ENCODE results near the gene ABI3BP.

ABI3BP gene

DNA sequence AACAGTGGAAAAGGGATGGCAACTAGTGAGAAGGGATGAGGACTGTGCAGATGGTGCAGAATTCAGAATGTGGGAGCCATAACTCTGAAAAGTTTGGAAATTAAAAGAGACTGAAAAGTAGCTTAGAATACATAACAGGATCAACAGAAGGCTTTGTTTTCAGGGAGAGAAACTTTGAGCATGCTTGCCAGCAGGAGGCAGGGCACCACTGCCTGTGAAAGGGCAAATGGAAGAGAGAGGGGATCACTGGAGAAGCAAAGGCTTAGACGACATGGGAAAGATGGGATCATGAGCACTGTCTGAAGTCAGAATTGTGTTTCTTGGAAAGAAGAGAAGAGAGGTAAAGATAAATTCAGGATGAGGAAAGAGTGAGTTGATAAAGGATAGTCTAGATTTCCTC is 99.6 kb downstream of the ABI3BP start:
- H3K4me3 ChIP-seq (ENCODE audit: severe bottlenecking) = no peak overlapping the region
- H3K9me3 ChIP-seq (ENCODE audit: severe bottlenecking) = no peaks in the 10 kb centered on the region
- TF ChIP-seq, protein P1, sequence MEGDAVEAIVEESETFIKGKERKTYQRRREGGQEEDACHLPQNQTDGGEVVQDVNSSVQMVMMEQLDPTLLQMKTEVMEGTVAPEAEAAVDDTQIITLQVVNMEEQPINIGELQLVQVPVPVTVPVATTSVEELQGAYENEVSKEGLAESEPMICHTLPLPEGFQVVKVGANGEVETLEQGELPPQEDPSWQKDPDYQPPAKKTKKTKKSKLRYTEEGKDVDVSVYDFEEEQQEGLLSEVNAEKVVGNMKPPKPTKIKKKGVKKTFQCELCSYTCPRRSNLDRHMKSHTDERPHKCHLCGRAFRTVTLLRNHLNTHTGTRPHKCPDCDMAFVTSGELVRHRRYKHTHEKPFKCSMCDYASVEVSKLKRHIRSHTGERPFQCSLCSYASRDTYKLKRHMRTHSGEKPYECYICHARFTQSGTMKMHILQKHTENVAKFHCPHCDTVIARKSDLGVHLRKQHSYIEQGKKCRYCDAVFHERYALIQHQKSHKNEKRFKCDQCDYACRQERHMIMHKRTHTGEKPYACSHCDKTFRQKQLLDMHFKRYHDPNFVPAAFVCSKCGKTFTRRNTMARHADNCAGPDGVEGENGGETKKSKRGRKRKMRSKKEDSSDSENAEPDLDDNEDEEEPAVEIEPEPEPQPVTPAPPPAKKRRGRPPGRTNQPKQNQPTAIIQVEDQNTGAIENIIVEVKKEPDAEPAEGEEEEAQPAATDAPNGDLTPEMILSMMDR (IDR thresholded peaks at IDR 0.05; ENCODE audit: poor library complexity, severe bottlenecking) = peak; percentile 28
- peaks cover 5% of the 10 kb centered on the region for H3K4me1 ChIP-seq (ENCODE audit: insufficient read depth, poor library complexity, severe bottlenecking)
- no peaks in the 10 kb centered on the region for H3K36me3 ChIP-seq (ENCODE audit: low read depth)
- DNase-seq (ENCODE audit: low spot score) (no peak), ATAC-seq (ENCODE audit: low read depth) (no peak)
- no peak overlapping the region for H3K27ac ChIP-seq (ENCODE audit: poor library complexity, severe bottlenecking)
- H3K27me3 ChIP-seq (ENCODE audit: insufficient read depth, poor library complexity, severe bottlenecking) = no peaks in the 10 kb centered on the region

DNA sequence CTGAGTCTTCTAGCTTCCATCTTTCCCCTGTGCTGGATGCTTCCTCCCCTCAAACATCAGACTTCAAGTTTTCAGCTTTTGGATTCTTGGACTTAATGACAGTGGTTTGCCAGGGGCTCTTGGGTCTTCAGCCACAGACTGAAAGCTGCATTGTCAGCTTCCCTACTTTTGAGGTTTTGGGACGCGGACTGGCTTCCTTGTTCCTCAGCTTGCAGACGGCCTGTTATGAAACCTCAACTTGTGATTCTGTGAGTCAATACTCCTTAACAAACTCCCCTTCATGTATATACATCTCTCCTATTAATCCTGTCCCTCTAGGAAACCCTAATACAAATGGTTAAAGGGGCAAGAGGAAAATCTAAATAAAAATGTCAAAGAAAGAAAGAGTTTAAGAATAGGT is 100.1 kb downstream of the ABI3BP start:
- Histone ChIP-seq H3K27me3 (ENCODE audit: insufficient read depth, poor library complexity, severe bottlenecking) (no peaks in the 10 kb centered on the region), H3K36me3 (ENCODE audit: low read depth) (no peaks in the 10 kb centered on the region), H3K4me1 (ENCODE audit: insufficient read depth, poor library complexity, severe bottlenecking) (peaks cover under 1% of the 10 kb centered on the region), H3K27ac (ENCODE audit: poor library complexity, severe bottlenecking) (no peak overlapping the region), H3K4me3 (ENCODE audit: severe bottlenecking) (no peak overlapping the region), H3K9me3 (ENCODE audit: severe bottlenecking) (no peaks in the 10 kb centered on the region)
- no peak for ATAC-seq (ENCODE audit: low read depth)
- TF ChIP-seq, protein P1 (IDR thresholded peaks at IDR 0.05; ENCODE audit: poor library complexity, severe bottlenecking) = no peak
- no peak for DNase-seq (ENCODE audit: low spot score)

DNA sequence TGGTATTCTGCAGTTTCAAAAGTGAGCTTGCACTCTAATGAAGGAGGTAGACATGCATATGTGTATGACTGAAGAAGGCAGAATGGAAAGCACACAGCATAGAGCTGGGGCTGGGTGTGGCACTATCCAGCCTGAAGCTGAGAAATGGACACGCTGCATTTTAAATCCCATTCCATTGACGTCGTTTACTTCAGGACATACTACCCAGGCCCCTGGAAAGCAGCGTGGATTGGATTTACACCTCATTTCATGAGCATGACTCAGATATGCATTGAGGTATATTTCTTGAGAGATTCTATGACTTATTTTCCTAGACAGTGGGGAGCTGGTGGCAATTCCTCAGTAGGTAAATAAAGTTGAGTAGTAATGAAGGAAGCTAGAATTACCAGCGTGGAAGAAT is 101.4 kb downstream of the ABI3BP start:
- ATAC-seq (ENCODE audit: low read depth) (peak; percentile 84), DNase-seq (ENCODE audit: low spot score) (no peak)
- H3K9me3 ChIP-seq (ENCODE audit: severe bottlenecking) = no peaks in the 10 kb centered on the region
- no peaks in the 10 kb centered on the region for H3K27me3 ChIP-seq (ENCODE audit: insufficient read depth, poor library complexity, severe bottlenecking)
- no peak overlapping the region for H3K27ac ChIP-seq (ENCODE audit: poor library complexity, severe bottlenecking)
- TF ChIP-seq, protein P1 (IDR thresholded peaks at IDR 0.05; ENCODE audit: poor library complexity, severe bottlenecking) = no peak
- H3K36me3 ChIP-seq (ENCODE audit: low read depth) = no peaks in the 10 kb centered on the region
- no peak overlapping the region for H3K4me3 ChIP-seq (ENCODE audit: severe bottlenecking)
- no peaks in the 10 kb centered on the region for H3K4me1 ChIP-seq (ENCODE audit: insufficient read depth, poor library complexity, severe bottlenecking)

DNA sequence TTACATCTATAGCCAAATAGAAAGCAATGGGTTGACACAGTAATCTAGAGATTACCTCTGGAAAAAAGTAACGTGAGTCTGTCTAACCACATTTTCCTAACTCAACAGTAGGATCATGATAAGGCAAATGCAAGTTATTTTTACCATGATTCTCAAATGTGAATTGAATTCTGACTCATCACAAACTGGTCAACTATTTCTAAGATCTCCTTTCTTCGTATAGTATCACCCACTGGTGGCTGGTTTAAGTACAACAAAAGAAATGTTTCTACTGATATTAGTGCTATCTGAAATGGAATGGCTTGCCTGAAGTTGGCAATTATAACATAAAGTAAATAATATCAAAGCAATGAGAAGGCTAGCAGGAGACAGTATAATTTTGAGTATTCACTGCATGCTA is 102.2 kb downstream of the ABI3BP start:
- DNase-seq (ENCODE audit: low spot score) = no peak
- H3K36me3 ChIP-seq (ENCODE audit: low read depth) = no peaks in the 10 kb centered on the region

DNA sequence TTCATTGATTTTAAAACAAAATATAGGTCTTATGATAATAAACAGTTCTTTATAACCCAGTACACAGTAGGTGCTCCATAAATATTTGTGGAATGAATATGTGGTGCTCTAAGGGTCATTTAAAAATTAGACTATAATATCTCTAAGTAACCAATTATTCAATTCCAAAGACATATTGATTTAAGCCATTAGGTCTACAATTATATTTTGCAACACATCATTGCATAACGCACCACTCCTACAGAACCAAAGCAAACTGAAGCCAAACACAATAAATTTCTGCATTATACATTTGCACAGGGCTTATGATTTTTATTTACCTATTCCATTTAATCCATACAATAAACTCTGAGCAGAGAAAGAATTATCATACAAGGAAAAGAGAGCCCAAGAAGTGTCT is 104.3 kb downstream of the ABI3BP start:
- no peaks in the 10 kb centered on the region for H3K4me1 ChIP-seq (ENCODE audit: insufficient read depth, poor library complexity, severe bottlenecking)
- H3K27me3 ChIP-seq (ENCODE audit: insufficient read depth, poor library complexity, severe bottlenecking) = no peaks in the 10 kb centered on the region
- ATAC-seq (ENCODE audit: low read depth) (no peak), DNase-seq (ENCODE audit: low spot score) (no peak)
- H3K4me3 ChIP-seq (ENCODE audit: severe bottlenecking) = no peak overlapping the region
- no peaks in the 10 kb centered on the region for H3K36me3 ChIP-seq (ENCODE audit: low read depth)
- no peaks in the 10 kb centered on the region for H3K9me3 ChIP-seq (ENCODE audit: severe bottlenecking)
- TF ChIP-seq, protein P1 (IDR thresholded peaks at IDR 0.05; ENCODE audit: poor library complexity, severe bottlenecking) = no peak
- no peak overlapping the region for H3K27ac ChIP-seq (ENCODE audit: poor library complexity, severe bottlenecking)

More for the DNA sequence above, 102.2 kb downstream of the ABI3BP start:
- Histone ChIP-seq H3K9me3 (ENCODE audit: severe bottlenecking) (no peaks in the 10 kb centered on the region), H3K27ac (ENCODE audit: poor library complexity, severe bottlenecking) (no peak overlapping the region), H3K4me1 (ENCODE audit: insufficient read depth, poor library complexity, severe bottlenecking) (no peaks in the 10 kb centered on the region), H3K27me3 (ENCODE audit: insufficient read depth, poor library complexity, severe bottlenecking) (no peaks in the 10 kb centered on the region), H3K4me3 (ENCODE audit: severe bottlenecking) (no peak overlapping the region)
- peak; percentile 42 for ATAC-seq (ENCODE audit: low read depth)
- TF ChIP-seq, protein P1 (IDR thresholded peaks at IDR 0.05; ENCODE audit: poor library complexity, severe bottlenecking) = peak; percentile 45

All from RWPE2 (cell line).